H1 (cell line): ENCODE measurements around the gene TYK2. TPM values are rescaled to one million over a fixed set of nuclear protein-coding genes. Genes with fewer than 3 reads are reported as not detected.

Experiments used
- CTCF ChIA-PET: fragments of 300-600 bp; sonication (Branson Sonifier 250); formaldehyde crosslinking; loops from one replicate; lab custom pipeline; 2021; ENCODE audit not compliant: partially characterized antibody; lab: Charles Lee
- POLR2A ChIA-PET: fragments of 300-600 bp; sonication (Branson Sonifier 250); formaldehyde crosslinking; loops from one replicate; lab custom pipeline; 2021; ENCODE audit warnings: inconsistent platforms; ENCODE audit not compliant: partially characterized antibody; lab: Charles Lee
- DNase-seq, 2 experiments: peaks; one replicate each; pipeline versions ENCODE4 v3.0.0 to v3.0.0-alpha.2; 2010 to 2022; ENCODE audit warnings: low spot score in 2 of 2, low read depth in 1 of 2, mixed read lengths in 1 of 2
- FAIRE-seq: peaks from 2 replicates; lab custom pipeline; 2011; peaks lifted over from hg19 to GRCh38; lab: Jason Lieb, UNC
- H2AFZ ChIP-seq: 2 replicates; pipeline ENCODE4 v1.8.1; 2012; ENCODE audit warnings: low read length, inconsistent platforms
- H2AK5ac ChIP-seq: 2 replicates; pipeline ENCODE4 v1.6.1; 2013; ENCODE audit warnings: low read depth, low read length
- H2BK120ac ChIP-seq: replicated peaks from 2 replicates; pipeline ENCODE3; 2013; ENCODE audit warnings: low read depth, low read length, inconsistent platforms
- H2BK12ac ChIP-seq: 2 replicates; pipeline ENCODE4 v1.6.1; 2013; ENCODE audit warnings: low read depth, low read length
- H2BK15ac ChIP-seq: 2 replicates; pipeline ENCODE4 v1.6.1; 2013; ENCODE audit warnings: low read length
- H2BK20ac ChIP-seq: 2 replicates; pipeline ENCODE4 v1.6.1; 2013; ENCODE audit warnings: low read length
- H2BK5ac ChIP-seq: 2 replicates; pipeline ENCODE4 v1.6.1; 2013; ENCODE audit warnings: low read depth, low read length
- H3K14ac ChIP-seq: 2 replicates; pipeline ENCODE4 v1.6.1; 2013; ENCODE audit warnings: inconsistent platforms; ENCODE audit not compliant: insufficient read length
- H3K18ac ChIP-seq: 2 replicates; pipeline ENCODE4 v1.6.1; 2013; ENCODE audit warnings: low read length; ENCODE audit errors: extremely low read depth
- H3K23ac ChIP-seq: 2 replicates; pipeline ENCODE4 v1.6.1; 2013; ENCODE audit warnings: inconsistent platforms; ENCODE audit not compliant: insufficient read length
- H3K23me2 ChIP-seq: 2 replicates; pipeline ENCODE4 v1.6.1; 2013; ENCODE audit warnings: low read depth, low read length
- H3K27ac ChIP-seq: 2 replicates; pipeline ENCODE4 v1.6.1; 2011; ENCODE audit warnings: low read depth, low read length, inconsistent platforms
- H3K27me3 ChIP-seq, 4 experiments: replicated peaks in 1 of 4; 1 replicate in 1 of 4; 2 replicates in 3 of 4; pipeline versions ENCODE4 v1.6.1 to v1.8.1; 2011 to 2013; ENCODE audit warnings: low read length in 3 of 4, mild to moderate bottlenecking in 3 of 4, inconsistent platforms in 2 of 4, mixed read lengths in 2 of 4, moderate library complexity in 1 of 4; ENCODE audit not compliant: control insufficient read depth in 3 of 4, insufficient read depth in 3 of 4; ENCODE audit errors: extremely low read depth in 1 of 4
- H3K36me3 ChIP-seq, 4 experiments: 2 replicates each; pipeline versions ENCODE4 v1.6.1 to v1.8.1; 2011 to 2013; ENCODE audit warnings: mild to moderate bottlenecking in 4 of 4, low read length in 3 of 4, moderate library complexity in 2 of 4, control low read depth in 1 of 4, inconsistent platforms in 1 of 4; ENCODE audit not compliant: insufficient read depth in 4 of 4, control insufficient read depth in 2 of 4
- H3K4ac ChIP-seq: replicated peaks from 2 replicates; pipeline ENCODE3; 2013; ENCODE audit warnings: low read length, low read depth, mixed read lengths, inconsistent platforms; ENCODE audit not compliant: insufficient read length
- H3K4me1 ChIP-seq, 4 experiments: replicated peaks in 1 of 4; 1 replicate in 1 of 4; 2 replicates in 3 of 4; pipeline versions ENCODE4 v1.6.1 to v1.8.1; 2011 to 2013; ENCODE audit warnings: low read length in 3 of 4, inconsistent platforms in 2 of 4, mixed read lengths in 1 of 4; ENCODE audit not compliant: insufficient read depth in 4 of 4, control insufficient read depth in 3 of 4
- H3K4me2 ChIP-seq, 2 experiments: 2 replicates each; pipeline versions ENCODE4 v1.6.1 to v1.8.1; 2011 to 2013; ENCODE audit warnings: low read depth in 2 of 2, low read length in 2 of 2, control low read depth in 1 of 2, inconsistent platforms in 1 of 2, mild to moderate bottlenecking in 1 of 2; ENCODE audit not compliant: insufficient read depth in 1 of 2
- H3K4me3 ChIP-seq, 4 experiments: fragments of 200-600, 300-600 bp in 1 of 4; sonication (generic), shearing (Covaris generic), sonication (Bioruptor Twin) in 1 of 4; 2 replicates each; pipeline versions ENCODE4 v1.5.1 to v1.8.1; 2011 to 2016; ENCODE audit warnings: low read length in 4 of 4, low read depth in 3 of 4, control low read depth in 2 of 4, inconsistent platforms in 2 of 4, mild to moderate bottlenecking in 2 of 4, mixed read lengths in 1 of 4, moderate library complexity in 1 of 4; ENCODE audit not compliant: insufficient read depth in 2 of 4; ENCODE audit errors: extremely low read depth in 1 of 4
- H3K56ac ChIP-seq: replicated peaks from 2 replicates; pipeline ENCODE3; 2013; ENCODE audit warnings: low read depth, mild to moderate bottlenecking, mixed read lengths, low read length, inconsistent platforms; ENCODE audit not compliant: insufficient read length
- H3K79me1 ChIP-seq: 2 replicates; pipeline ENCODE4 v1.6.1; 2013; ENCODE audit warnings: low read depth, low read length, control low read depth
- H3K79me2 ChIP-seq, 2 experiments: 2 replicates each; pipeline versions ENCODE4 v1.6.1 to v1.8.1; 2012 to 2013; ENCODE audit warnings: low read length in 2 of 2, mild to moderate bottlenecking in 2 of 2, inconsistent platforms in 1 of 2; ENCODE audit not compliant: insufficient read depth in 2 of 2, control insufficient read depth in 1 of 2
- H3K9ac ChIP-seq, 4 experiments: replicated peaks in 1 of 4; 1 replicate in 1 of 4; 2 replicates in 3 of 4; pipeline versions ENCODE4 v1.6.1 to v1.8.1; 2011 to 2013; ENCODE audit warnings: low read depth in 3 of 4, low read length in 3 of 4, control low read depth in 2 of 4, mild to moderate bottlenecking in 2 of 4, moderate library complexity in 2 of 4, inconsistent platforms in 1 of 4; ENCODE audit errors: extremely low read depth in 1 of 4
- H3K9me3 ChIP-seq, 2 experiments: 2 replicates each; pipeline versions ENCODE4 v1.6.1 to v1.8.1; 2012 to 2013; ENCODE audit warnings: mild to moderate bottlenecking in 2 of 2, moderate library complexity in 2 of 2, control low read depth in 1 of 2, inconsistent platforms in 1 of 2, low read depth in 1 of 2, low read length in 1 of 2, mixed read lengths in 1 of 2; ENCODE audit not compliant: insufficient read depth in 2 of 2
- H4K20me1 ChIP-seq, 2 experiments: replicated peaks in 1 of 2; 2 replicates each; pipeline versions ENCODE3 to v1.8.1; 2011 to 2013; ENCODE audit warnings: inconsistent platforms in 2 of 2, low read length in 2 of 2, mild to moderate bottlenecking in 1 of 2; ENCODE audit not compliant: insufficient read depth in 2 of 2, control insufficient read depth in 1 of 2
- H4K5ac ChIP-seq: 2 replicates; pipeline ENCODE4 v1.6.1; 2013; ENCODE audit warnings: low read length, low read depth, mixed read lengths, inconsistent platforms; ENCODE audit not compliant: insufficient read length
- H4K8ac ChIP-seq: 2 replicates; pipeline ENCODE4 v1.8.0; 2013; ENCODE audit warnings: mild to moderate bottlenecking, moderate library complexity, low read length, inconsistent platforms; ENCODE audit not compliant: insufficient read depth; ENCODE audit errors: extremely low read depth
- H4K91ac ChIP-seq: replicated peaks from 2 replicates; pipeline ENCODE3; 2013; ENCODE audit warnings: low read length, mixed read lengths, inconsistent platforms; ENCODE audit not compliant: insufficient read length
- CTCF ChIP-seq, 3 experiments: IDR thresholded peaks; 1 replicate in 2 of 3; 2 replicates in 1 of 3; pipeline versions ENCODE4 v1.5.1 to v1.6.1; 2011; ENCODE audit warnings: low read length in 3 of 3, mild to moderate bottlenecking in 3 of 3, inconsistent platforms in 2 of 3, low read depth in 1 of 3, moderate library complexity in 1 of 3; ENCODE audit not compliant: insufficient read depth in 1 of 3; ENCODE audit errors: control extremely low read depth in 1 of 3
- HDAC2 ChIP-seq, 2 experiments: fragments of 300-600 bp in 1 of 2; sonication (generic) in 1 of 2; IDR thresholded peaks; 2 replicates each; pipeline ENCODE4 v1.6.1; 2011 to 2012; ENCODE audit warnings: low read depth in 2 of 2, low read length in 2 of 2, mild to moderate bottlenecking in 2 of 2, moderate library complexity in 2 of 2, borderline replicate concordance in 1 of 2, inconsistent platforms in 1 of 2
- POU5F1 ChIP-seq: IDR thresholded peaks from 2 replicates; pipeline ENCODE4 v1.6.1; 2011; ENCODE audit warnings: low read depth, mild to moderate bottlenecking, low read length, moderate library complexity
- RAD21 ChIP-seq, 2 experiments: IDR thresholded peaks in 1 of 2; conservative IDR thresholded peaks in 1 of 2; 2 replicates each; pipeline ENCODE4 v1.6.1; 2011; ENCODE audit warnings: low read depth in 2 of 2, low read length in 2 of 2, improper control_type of control experiment in 1 of 2, inconsistent platforms in 1 of 2, mild to moderate bottlenecking in 1 of 2, moderate library complexity in 1 of 2
- USF2 ChIP-seq: IDR thresholded peaks from 2 replicates; pipeline ENCODE4 v1.6.1; 2011; ENCODE audit warnings: low read length, improper control_type of control experiment
- WGBS, 2 experiments: shearing (Covaris generic) in 1 of 2; methylation state at CpG; one replicate each; pipeline versions ENCODE4 v1.1.6 to v1.1.7; 2013 to 2015; ENCODE audit warnings: low lambda C conversion rate in 2 of 2, mixed read lengths in 2 of 2, inconsistent platforms in 1 of 2, low coverage in 1 of 2, missing lambda C conversion rate in 1 of 2; ENCODE audit not compliant: insufficient replicate concordance in 2 of 2, insufficient coverage in 1 of 2, insufficient read length in 1 of 2; ENCODE audit errors: extremely low coverage in 1 of 2, missing lambda C conversion rate in 1 of 2; 5-methylcytosine and 5-hydroxymethylcytosine counted together
- polyA plus RNA-seq, 7 experiments: library from polyadenylated mRNA; depleted of rRNA in 3 of 7; stranded (reverse) in 5 of 7; unstranded in 2 of 7; fragments of >200 nt in 5 of 7; fragments of 200-250 nt in 2 of 7; gene quantifications; 1 replicate in 5 of 7; 2 replicates in 1 of 7; 4 replicates in 1 of 7; pipeline versions ENCODE4 v1.2.1 to v1.2.3, GENCODE V29; 2011 to 2013; ENCODE audit warnings: missing spikeins in 2 of 7, mixed read lengths in 2 of 7
- total RNA-seq: library from RNA; stranded (reverse); fragmentation: NEBNext Ultra II Directional; extraction: Animal tissue kit (Norgen Biotek cat#: 25700); gene quantifications from 2 replicates; pipeline ENCODE4 v1.2.1, GENCODE V29; 2021

Gene TYK2
- total and polyA plus RNA-seq, 2 of the 8 experiments (the other 6 are each of a cell fraction or from before 2014, with no cell fraction given), result 32.1 to 40.8 TPM

GRCh38 chr19:10335352-10335985 lies 44.9 kb downstream of the TYK2 start:
- no peak overlapping the region for H3K9ac ChIP-seq
- no peak overlapping the region for H2BK15ac ChIP-seq
- peaks cover 6 to 8% of the 10 kb centered on the region in 2 experiments for H4K20me1 ChIP-seq
- no peak overlapping the region for H3K56ac ChIP-seq
- H3K23me2 ChIP-seq, result peaks cover 13% of the 10 kb centered on the region
- no peak for FAIRE-seq
- H3K79me1 ChIP-seq, result peaks cover 5% of the 10 kb centered on the region
- no peak overlapping the region for H3K14ac ChIP-seq
- H3K4me1 ChIP-seq, result peaks cover 0 to 24% (median 11%) of the 10 kb centered on the region in 4 experiments; a peak in 6 of 7 replicates
- H2BK120ac ChIP-seq, result no peak overlapping the region
- ChIA-PET CTCF (interaction anchor here (0.5 to 4.9 kb wide), 16 partner anchors 9 to 374 kb away, joined by 3 to 21 read pairs (median 4); partner anchors contain the start of genes CDC37, ICAM1 and ICAM4), POLR2A (interaction anchor here (0.7 to 6.8 kb wide), 9 partner anchors 8 to 141 kb away, joined by 3 to 104 read pairs (median 9); partner anchors contain the start of genes DNMT1, FDX2, ICAM1 and TYK2)
- H3K4me2 ChIP-seq, result peak overlapping the region; percentile 91 to 93
- no peak overlapping the region for H4K5ac ChIP-seq
- H2AFZ ChIP-seq, result no peak overlapping the region
- H4K91ac ChIP-seq, result no peak overlapping the region
- no peak overlapping the region for H2BK20ac ChIP-seq
- H3K79me2 ChIP-seq, result peaks cover 5 to 19% of the 10 kb centered on the region in 2 experiments
- 66% methylated on average over 23 of the region's 26 CpGs; no CpG with 5 or more reads in 1 of the 2 experiments for WGBS, 2 experiments
- no peak for TF ChIP-seq HDAC2 (IDR thresholded peaks at IDR 0.05; ENCODE audit: borderline replicate concordance in 1 of 2, low read depth in 2 of 2, low read length in 2 of 2)
- peak in 2 of 3 experiments; percentile 19 to 28; a peak in 3 of 4 replicates for TF ChIP-seq CTCF (IDR thresholded peaks at IDR 0.05; ENCODE audit: control extremely low read depth in 1 of 3, insufficient read depth in 1 of 3, low read depth in 1 of 3, low read length in 3 of 3)
- TF ChIP-seq POU5F1, result no peak
- peak; percentile 2 to 48; a peak in 2 of 4 replicates for TF ChIP-seq RAD21 (IDR thresholded peaks at IDR 0.05 in 1 of 2, conservative IDR thresholded peaks at IDR 0.05 in 1 of 2; ENCODE audit: low read depth in 2 of 2, low read length in 2 of 2)
- no peak for TF ChIP-seq USF2
- no peak overlapping the region; the same call in 1 of the 2 replicates for H4K8ac ChIP-seq
- H3K27ac ChIP-seq, result no peak overlapping the region
- H3K4me3 ChIP-seq, result peak overlapping the region in 1 of 4 experiments; percentile 89; a peak in 2 of 8 replicates
- H2BK5ac ChIP-seq, result no peak overlapping the region
- H3K18ac ChIP-seq, result no peak overlapping the region; the same call in 1 of the 2 replicates
- DNase-seq, result peak in 1 of 2 experiments; percentile 61
- no peak overlapping the region for H3K4ac ChIP-seq
- no peak overlapping the region for H2BK12ac ChIP-seq
- no peak overlapping the region for H2AK5ac ChIP-seq
- H3K27me3 ChIP-seq, result peaks cover 0 to 3% (median 0%) of the 10 kb centered on the region in 4 experiments; a peak in 2 of 7 replicates
- H3K9me3 ChIP-seq, result no peaks in the 10 kb centered on the region
- H3K23ac ChIP-seq, result no peak overlapping the region
- peaks cover 0 to under 1% (median 0%) of the 10 kb centered on the region in 4 experiments; a peak in 2 of 8 replicates for H3K36me3 ChIP-seq
